A673 (cell line): ENCODE measurements around the gene CASQ2. TPM values are rescaled to one million over a fixed set of nuclear protein-coding genes. Genes with fewer than 3 reads are reported as not detected.

ENCODE experiments used
- BruUV-seq: library from RNA; stranded (reverse); fragments of 400-500 nt; replicated peaks from 2 replicates; lab custom pipeline; 2021; lab: Mats Ljungman, UMichigan
- CTCF ChIA-PET: fragments of 300-600 bp; sonication (Branson Sonifier 250); formaldehyde crosslinking; loops from one replicate; lab custom pipeline; 2022; ENCODE audit warnings: antibody characterized with exemption; lab: Charles Lee
- POLR2A ChIA-PET: fragments of 300-600 bp; sonication (Branson Sonifier 250); formaldehyde crosslinking; loops from one replicate; lab custom pipeline; 2022; ENCODE audit warnings: antibody characterized with exemption; ENCODE audit not compliant: low non-redundant PET; lab: Charles Lee
- DNase-seq: peaks from one replicate; pipeline ENCODE4 v3.0.0-alpha.2; 2015; ENCODE audit warnings: low spot score
- H3K27ac ChIP-seq: fragments of 200-600 bp; sonication (generic); 2 replicates; pipeline ENCODE4 v1.5.1; 2016; ENCODE audit warnings: mixed run types, low read depth, mild to moderate bottlenecking, mixed read lengths, antibody characterized with exemption, low read length; ENCODE audit not compliant: poor library complexity, severe bottlenecking
- H3K27me3 ChIP-seq: fragments of 200-600 bp; sonication (generic); replicated peaks from 2 replicates; pipeline ENCODE4 v1.6.1; 2017; ENCODE audit warnings: mixed run types, low read depth, mild to moderate bottlenecking, mixed read lengths, antibody characterized with exemption, low read length; ENCODE audit not compliant: insufficient read depth, poor library complexity
- H3K36me3 ChIP-seq: fragments of 200-600 bp; sonication (generic); 2 replicates; pipeline ENCODE4 v1.6.1; 2016; ENCODE audit warnings: mixed run types, mild to moderate bottlenecking, mixed read lengths, antibody characterized with exemption, low read length; ENCODE audit not compliant: insufficient read depth, poor library complexity, severe bottlenecking
- H3K4me1 ChIP-seq: fragments of 200-600 bp; sonication (generic); 2 replicates; pipeline ENCODE4 v1.6.1; 2017; ENCODE audit warnings: mixed run types, mild to moderate bottlenecking, mixed read lengths, antibody characterized with exemption, low read length; ENCODE audit not compliant: insufficient read depth, poor library complexity, severe bottlenecking
- H3K4me3 ChIP-seq: fragments of 200-600 bp; sonication (generic); 2 replicates; pipeline ENCODE4 v1.5.1; 2016; ENCODE audit warnings: low read depth, mixed run types, mild to moderate bottlenecking, mixed read lengths, low read length; ENCODE audit not compliant: poor library complexity, severe bottlenecking
- H3K9me3 ChIP-seq: fragments of 200-600 bp; sonication (generic); 2 replicates; pipeline ENCODE4 v1.6.1; 2016; ENCODE audit warnings: mixed run types, low read depth, mild to moderate bottlenecking, mixed read lengths, antibody characterized with exemption, low read length; ENCODE audit not compliant: poor library complexity, severe bottlenecking
- CTCF ChIP-seq: fragments of 300-800, 200-600 bp; sonication (generic); conservative IDR thresholded peaks from 2 replicates; pipeline ENCODE4 v1.5.1; 2017; ENCODE audit warnings: low read depth, mild to moderate bottlenecking, antibody characterized with exemption, low read length, moderate library complexity, mixed read lengths
- EZH2 ChIP-seq: fragments of 200-600 bp; sonication (generic); IDR thresholded peaks from 2 replicates; pipeline ENCODE4 v1.6.1; 2017; ENCODE audit warnings: borderline replicate concordance, low read depth, mild to moderate bottlenecking, mixed read lengths, antibody characterized with exemption, low read length; ENCODE audit not compliant: poor library complexity, severe bottlenecking
- intact Hi-C: fragments of 100-400 bp; cut with micrococcal nuclease; formaldehyde crosslinking; loops from one replicate; pipeline ENCODE4 v1.10.0; 2022; ENCODE audit not compliant: unreplicated experiment
- total RNA-seq: library from RNA; stranded (reverse); gene quantifications from 2 replicates; pipeline ENCODE4 v1.2.3, GENCODE V29; 2021

The CASQ2 gene
- total RNA-seq, 1 experiment from 2014 or later, result 0.52 TPM

GRCh38 chr1:115753830-115754229, 14.7 kb downstream of the CASQ2 start:
- peaks cover 5% of the 10 kb centered on the region for H3K27me3 ChIP-seq
- intact Hi-C loops, result no loop called here
- H3K27ac ChIP-seq, result no peak overlapping the region
- no peak for TF ChIP-seq CTCF
- TF ChIP-seq EZH2, result no peak
- POLR2A ChIA-PET, result no interaction called here
- no peak overlapping the region for H3K4me3 ChIP-seq
- H3K9me3 ChIP-seq, result no peaks in the 10 kb centered on the region
- CTCF ChIA-PET, result interaction anchor here (0.6 kb wide), 1 partner anchor 17 kb away, joined by 10 read pairs; no protein-coding TSS in a partner anchor
- H3K36me3 ChIP-seq, result no peaks in the 10 kb centered on the region
- BruUV-seq, result no TSS peak
- H3K4me1 ChIP-seq, result no peaks in the 10 kb centered on the region
- DNase-seq, result no peak

- BruUV-seq, result no TSS peak
- H3K27ac ChIP-seq, result no peak overlapping the region
- H3K4me1 ChIP-seq, result no peaks in the 10 kb centered on the region
- POLR2A ChIA-PET, result no interaction called here
- peaks cover 5% of the 10 kb centered on the region for H3K27me3 ChIP-seq
- CTCF ChIA-PET, result no interaction called here
- no peaks in the 10 kb centered on the region for H3K36me3 ChIP-seq
- no peak overlapping the region for H3K4me3 ChIP-seq
- no peak for TF ChIP-seq EZH2
- no peak for TF ChIP-seq CTCF
- intact Hi-C loops, result no loop called here
- no peak for DNase-seq
- H3K9me3 ChIP-seq, result no peaks in the 10 kb centered on the region
These were observed 15.2 kb downstream of the CASQ2 start for GRCh38 chr1:115753361-115753760.

GRCh38 chr1:115748401-115749150, 19.9 kb downstream of the CASQ2 start:
- CTCF ChIA-PET, result no interaction called here
- POLR2A ChIA-PET, result no interaction called here
- DNase-seq, result no peak
- Histone ChIP-seq H3K27ac (no peak overlapping the region), H3K9me3 (no peaks in the 10 kb centered on the region), H3K4me1 (no peaks in the 10 kb centered on the region), H3K4me3 (no peak overlapping the region), H3K36me3 (no peaks in the 10 kb centered on the region), H3K27me3 (peaks cover 5% of the 10 kb centered on the region)
- BruUV-seq, result no TSS peak
- no peak for TF ChIP-seq EZH2
- no peak for TF ChIP-seq CTCF
- intact Hi-C loops, result no loop called here
